SH-SY5Y (cell line): ENCODE data around the gene DPM2.

Experiments used
- GATA2 ChIP-seq: IDR thresholded peaks from 2 replicates; pipeline ENCODE4 v1.6.1; 2011; ENCODE audit warnings: mild to moderate bottlenecking, low read depth, low read length
- GATA3 ChIP-seq: IDR thresholded peaks from 2 replicates; pipeline ENCODE4 v1.6.1; 2011; ENCODE audit warnings: low read depth, mild to moderate bottlenecking, low read length, moderate library complexity

The DPM2 gene

GRCh38 chr9:127967151-127967809, 29.6 kb upstream of the DPM2 start:
- no peak for TF ChIP-seq GATA3
- no peak for TF ChIP-seq GATA2

GRCh38 chr9:127966416-127967150, 28.9 kb upstream of the DPM2 start:
- no peak for TF ChIP-seq GATA3
- TF ChIP-seq GATA2, result no peak

- TF ChIP-seq GATA3 (no peak), GATA2 (no peak)
These were observed 28.3 kb upstream of the DPM2 start for GRCh38 chr9:127965953-127966352.

GRCh38 chr9:127963359-127964064, 25.9 kb upstream of the DPM2 start:
- TF ChIP-seq GATA2 (no peak), GATA3 (no peak)

- TF ChIP-seq GATA3 (no peak), GATA2 (no peak)
These were observed 25.3 kb upstream of the DPM2 start for GRCh38 chr9:127963041-127963358.

GRCh38 chr9:127962278-127962677, 24.6 kb upstream of the DPM2 start:
- TF ChIP-seq GATA3, result no peak
- no peak for TF ChIP-seq GATA2

GRCh38 chr9:127961613-127962155, 24.0 kb upstream of the DPM2 start:
- no peak for TF ChIP-seq GATA2
- no peak for TF ChIP-seq GATA3

- no peak for TF ChIP-seq GATA3
- TF ChIP-seq GATA2, result no peak
These were observed 23.5 kb upstream of the DPM2 start for GRCh38 chr9:127961155-127961490.

GRCh38 chr9:127960410-127961154, 22.9 kb upstream of the DPM2 start:
- TF ChIP-seq GATA2 (no peak), GATA3 (no peak)

GRCh38 chr9:127959841-127960409, 22.3 kb upstream of the DPM2 start:
- TF ChIP-seq GATA3 (no peak), GATA2 (no peak)

GRCh38 chr9:127959398-127959797, 21.7 kb upstream of the DPM2 start:
- TF ChIP-seq GATA2 (no peak), GATA3 (no peak)

- TF ChIP-seq GATA2 (no peak), GATA3 (no peak)
These were observed 21.1 kb upstream of the DPM2 start for GRCh38 chr9:127958728-127959127.

GRCh38 chr9:127955294-127956015, 17.8 kb upstream of the DPM2 start:
- TF ChIP-seq GATA3 (no peak), GATA2 (no peak)

GRCh38 chr9:127954831-127955293, 17.2 kb upstream of the DPM2 start:
- TF ChIP-seq GATA2, result no peak
- TF ChIP-seq GATA3, result no peak
